PC-3 (cell line): Measurements from ENCODE around the gene SLC30A3.

Experiments used
- EZH2 ChIP-seq: fragments of 300-600 bp; sonication (generic); IDR thresholded peaks from one replicate; pipeline ENCODE4 v1.6.1; 2017; ENCODE audit warnings: antibody characterized with exemption, mild to moderate bottlenecking, low read length; ENCODE audit not compliant: unreplicated experiment
- TF ChIP-seq, protein P1 (sequence below): fragments of 300-600 bp; sonication (generic); conservative IDR thresholded peaks from 2 replicates; pipeline ENCODE4 v1.5.1; 2017; ENCODE audit warnings: antibody characterized with exemption, low read depth, mild to moderate bottlenecking, low read length

DNA sequence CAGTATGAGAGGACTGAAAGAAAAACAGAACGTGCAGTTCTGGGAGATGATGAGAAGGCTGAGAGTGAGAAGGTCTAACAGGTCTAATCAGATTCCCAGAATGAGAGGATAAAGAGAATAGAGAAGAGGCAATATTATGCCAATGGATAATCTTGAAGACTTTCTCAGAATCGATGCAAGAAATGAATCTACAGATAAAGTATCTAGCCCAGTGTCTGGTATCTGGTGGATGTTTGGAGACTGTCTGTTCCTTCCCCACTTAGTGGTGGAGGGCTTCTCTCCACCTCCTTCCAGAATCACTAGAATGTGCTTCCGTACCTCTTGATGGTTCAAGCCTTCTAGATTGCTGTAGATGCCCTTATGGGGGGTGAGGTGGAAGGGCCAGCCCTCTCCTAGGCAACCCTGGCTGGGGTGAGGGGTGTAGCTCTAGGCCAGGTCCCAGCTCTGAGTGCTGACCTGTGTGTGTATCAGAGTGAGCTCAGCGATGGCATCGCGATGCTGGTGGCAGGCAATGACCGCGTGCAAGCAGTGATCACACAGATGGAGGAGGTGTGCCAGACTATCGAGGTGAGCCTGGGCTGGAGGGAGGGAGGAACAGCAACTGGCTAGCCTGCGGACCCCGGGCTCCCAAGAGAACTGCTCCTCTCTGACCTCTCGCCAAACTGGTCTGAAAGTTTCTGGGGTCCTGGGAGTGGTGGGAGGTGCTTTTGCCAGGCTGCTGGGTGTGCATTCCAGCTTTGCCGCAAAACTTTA lies 41.8 kb upstream of the SLC30A3 start:
- TF ChIP-seq, protein P1, sequence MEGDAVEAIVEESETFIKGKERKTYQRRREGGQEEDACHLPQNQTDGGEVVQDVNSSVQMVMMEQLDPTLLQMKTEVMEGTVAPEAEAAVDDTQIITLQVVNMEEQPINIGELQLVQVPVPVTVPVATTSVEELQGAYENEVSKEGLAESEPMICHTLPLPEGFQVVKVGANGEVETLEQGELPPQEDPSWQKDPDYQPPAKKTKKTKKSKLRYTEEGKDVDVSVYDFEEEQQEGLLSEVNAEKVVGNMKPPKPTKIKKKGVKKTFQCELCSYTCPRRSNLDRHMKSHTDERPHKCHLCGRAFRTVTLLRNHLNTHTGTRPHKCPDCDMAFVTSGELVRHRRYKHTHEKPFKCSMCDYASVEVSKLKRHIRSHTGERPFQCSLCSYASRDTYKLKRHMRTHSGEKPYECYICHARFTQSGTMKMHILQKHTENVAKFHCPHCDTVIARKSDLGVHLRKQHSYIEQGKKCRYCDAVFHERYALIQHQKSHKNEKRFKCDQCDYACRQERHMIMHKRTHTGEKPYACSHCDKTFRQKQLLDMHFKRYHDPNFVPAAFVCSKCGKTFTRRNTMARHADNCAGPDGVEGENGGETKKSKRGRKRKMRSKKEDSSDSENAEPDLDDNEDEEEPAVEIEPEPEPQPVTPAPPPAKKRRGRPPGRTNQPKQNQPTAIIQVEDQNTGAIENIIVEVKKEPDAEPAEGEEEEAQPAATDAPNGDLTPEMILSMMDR, result no peak
- TF ChIP-seq EZH2, result no peak
